Trophoblast cell (in vitro differentiated cells and primary cell): ENCODE data around the gene SUMF2.

Experiments
- DNase-seq, 2 donors: peaks; one replicate each; pipeline ENCODE4 v3.0.0-alpha.2; 2016
- H2AFZ ChIP-seq: 2 replicates; pipeline ENCODE4 v1.6.1; 2013; ENCODE audit warnings: low read length, moderate library complexity, mild to moderate bottlenecking; ENCODE audit not compliant: insufficient read depth, poor library complexity
- H2AK5ac ChIP-seq: 2 replicates; pipeline ENCODE4 v1.6.1; 2013; ENCODE audit warnings: mild to moderate bottlenecking, low read length
- H2BK120ac ChIP-seq: 2 replicates; pipeline ENCODE4 v1.6.1; 2013; ENCODE audit warnings: low read length, mild to moderate bottlenecking, moderate library complexity; ENCODE audit not compliant: insufficient read depth, poor library complexity
- H2BK12ac ChIP-seq: 2 replicates; pipeline ENCODE4 v1.6.1; 2013; ENCODE audit warnings: mild to moderate bottlenecking, low read length, moderate library complexity
- H2BK5ac ChIP-seq: 2 replicates; pipeline ENCODE4 v1.6.1; 2013; ENCODE audit warnings: low read length, low read depth, moderate library complexity, mild to moderate bottlenecking; ENCODE audit not compliant: poor library complexity
- H3K14ac ChIP-seq: 2 replicates; pipeline ENCODE4 v1.6.1; 2013; ENCODE audit warnings: mild to moderate bottlenecking, low read length
- H3K18ac ChIP-seq: 2 replicates; pipeline ENCODE4 v1.6.1; 2013; ENCODE audit warnings: mild to moderate bottlenecking, low read length
- H3K23ac ChIP-seq: 2 replicates; pipeline ENCODE4 v1.6.1; 2013; ENCODE audit warnings: low read length
- H3K27ac ChIP-seq: 2 replicates; pipeline ENCODE4 v1.5.1; 2013; ENCODE audit warnings: low read depth, mild to moderate bottlenecking, inconsistent platforms, low read length, moderate library complexity
- H3K27me3 ChIP-seq: 2 replicates; pipeline ENCODE4 v1.6.1; 2013; ENCODE audit warnings: inconsistent platforms, mild to moderate bottlenecking, low read length, moderate library complexity; ENCODE audit not compliant: insufficient read depth
- H3K36me3 ChIP-seq, 2 experiments: 1 replicate in 1 of 2; 2 replicates in 1 of 2; pipeline ENCODE4 v1.6.1; 2013; ENCODE audit warnings: low read length in 2 of 2, mild to moderate bottlenecking in 2 of 2, moderate library complexity in 1 of 2; ENCODE audit not compliant: insufficient read depth in 2 of 2, control insufficient read depth in 1 of 2
- H3K4ac ChIP-seq: 2 replicates; pipeline ENCODE4 v1.6.1; 2013; ENCODE audit warnings: low read depth, mild to moderate bottlenecking, low read length, moderate library complexity
- H3K4me1 ChIP-seq, 2 experiments: 1 replicate in 1 of 2; 2 replicates in 1 of 2; pipeline ENCODE4 v1.6.1; 2013; ENCODE audit warnings: low read length in 2 of 2, mild to moderate bottlenecking in 2 of 2, moderate library complexity in 1 of 2; ENCODE audit not compliant: insufficient read depth in 2 of 2, control insufficient read depth in 1 of 2
- H3K4me2 ChIP-seq: 2 replicates; pipeline ENCODE4 v1.6.1; 2013; ENCODE audit warnings: inconsistent platforms, mild to moderate bottlenecking, low read length, moderate library complexity
- H3K4me3 ChIP-seq: 2 replicates; pipeline ENCODE4 v1.5.1; 2013; ENCODE audit warnings: mild to moderate bottlenecking, low read depth, low read length, inconsistent platforms
- H3K79me1 ChIP-seq: one replicate; pipeline ENCODE4 v1.6.1; 2013; ENCODE audit warnings: low read length
- H3K79me2 ChIP-seq: 2 replicates; pipeline ENCODE4 v1.6.1; 2013; ENCODE audit warnings: low read length, mild to moderate bottlenecking; ENCODE audit not compliant: control insufficient read depth, insufficient read depth, poor library complexity
- H3K9ac ChIP-seq: 2 replicates; pipeline ENCODE4 v1.6.1; 2013; ENCODE audit warnings: mild to moderate bottlenecking, low read length
- H3K9me3 ChIP-seq: 2 replicates; pipeline ENCODE4 v1.6.1; 2013; ENCODE audit warnings: low read depth, mild to moderate bottlenecking, control low read depth, inconsistent platforms, low read length; ENCODE audit not compliant: insufficient read depth
- H4K12ac ChIP-seq: 2 replicates; pipeline ENCODE4 v1.6.1; 2013; ENCODE audit warnings: low read depth, mild to moderate bottlenecking, low read length, moderate library complexity
- H4K8ac ChIP-seq: 2 replicates; pipeline ENCODE4 v1.6.1; 2013; ENCODE audit warnings: low read depth, mild to moderate bottlenecking, low read length, moderate library complexity
- H4K91ac ChIP-seq: one replicate; pipeline ENCODE4 v1.6.1; 2013; ENCODE audit warnings: low read depth, mild to moderate bottlenecking, low read length, moderate library complexity
- WGBS: extraction: QIAGEN DNeasy Blood & Tissue Kit; methylation state at CpG from one replicate; pipeline ENCODE4 v1.1.7; 2013; ENCODE audit warnings: missing lambda C conversion rate; ENCODE audit not compliant: insufficient read length, insufficient coverage; ENCODE audit errors: extremely low coverage; 5-methylcytosine and 5-hydroxymethylcytosine counted together

The SUMF2 gene

DNA sequence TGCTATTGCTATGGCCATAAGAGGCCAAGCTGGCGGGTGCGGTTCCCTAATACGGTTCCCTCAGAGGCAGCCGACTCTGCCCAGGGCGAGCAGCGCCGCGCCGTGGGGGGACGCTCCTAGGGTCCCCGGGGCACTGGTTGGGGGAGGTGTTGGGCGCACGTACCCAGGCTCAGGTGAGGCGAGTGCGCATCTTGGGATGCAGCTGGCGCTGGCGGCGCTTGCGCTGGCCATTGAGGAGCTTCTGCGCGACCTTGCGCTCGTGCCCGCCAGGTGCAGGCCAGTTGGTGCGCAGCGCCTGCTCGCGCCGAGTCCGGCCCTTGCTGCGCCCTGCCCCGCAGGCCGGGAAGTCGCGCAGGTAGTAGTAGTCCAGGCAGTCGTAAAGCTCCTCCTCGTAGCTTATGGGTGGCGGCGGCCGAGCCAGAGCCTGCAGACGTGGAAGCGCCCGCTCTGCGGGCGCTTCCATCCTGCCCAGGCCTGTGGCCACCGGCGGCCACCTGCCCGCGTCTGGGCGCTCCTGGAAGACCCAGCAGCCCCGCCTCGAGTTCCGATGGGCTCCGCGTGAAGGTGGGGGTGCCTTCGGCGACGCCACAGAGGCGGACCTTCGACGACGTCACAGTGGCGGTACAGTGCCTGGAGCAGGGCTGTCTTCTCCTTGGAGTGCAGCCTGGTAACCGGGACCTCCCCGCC lies 51.9 kb downstream of the SUMF2 start, which contains the start of gene NUPR2:
Gene NUPR2 (minus strand): TSS at position 566 of the 687 bp plus-strand sequence. CDS start 103 bp downstream, at position 463.
- H3K9me3 ChIP-seq, result peaks cover 16% of the 10 kb centered on the region
- H3K4me2 ChIP-seq, result no peak within 1 kb of the TSS
- H4K91ac ChIP-seq, result no peak within 1 kb of the TSS
- H3K79me2 ChIP-seq, result no peaks in the 10 kb centered on the region
- no peak within 1 kb of the TSS for H2AFZ ChIP-seq
- H2BK120ac ChIP-seq, result no peak within 1 kb of the TSS
- no peaks in the 10 kb centered on the region for H3K36me3 ChIP-seq
- no peak within 1 kb of the TSS for H2BK5ac ChIP-seq
- H2AK5ac ChIP-seq, result no peak within 1 kb of the TSS
- no peak within 1 kb of the TSS for H4K8ac ChIP-seq
- no peaks in the 10 kb centered on the region for H3K79me1 ChIP-seq
- H3K9ac ChIP-seq, result no peak within 1 kb of the TSS
- no peak within 1 kb of the TSS for H3K4me3 ChIP-seq
- H3K18ac ChIP-seq, result no peak within 1 kb of the TSS
- H3K23ac ChIP-seq, result no peak within 1 kb of the TSS
- H3K14ac ChIP-seq, result no peak within 1 kb of the TSS
- no peak within 1 kb of the TSS for H3K27ac ChIP-seq
- H2BK12ac ChIP-seq, result no peak within 1 kb of the TSS
- H3K27me3 ChIP-seq, result no peaks in the 10 kb centered on the region
- no peak within 1 kb of the TSS for H4K12ac ChIP-seq
- H3K4ac ChIP-seq, result no peak within 1 kb of the TSS
- peak; percentile 33 to 73 for DNase-seq
- no CpG with 5 or more reads among the region's 65 CpGs for WGBS
- no peaks in the 10 kb centered on the region for H3K4me1 ChIP-seq

DNA sequence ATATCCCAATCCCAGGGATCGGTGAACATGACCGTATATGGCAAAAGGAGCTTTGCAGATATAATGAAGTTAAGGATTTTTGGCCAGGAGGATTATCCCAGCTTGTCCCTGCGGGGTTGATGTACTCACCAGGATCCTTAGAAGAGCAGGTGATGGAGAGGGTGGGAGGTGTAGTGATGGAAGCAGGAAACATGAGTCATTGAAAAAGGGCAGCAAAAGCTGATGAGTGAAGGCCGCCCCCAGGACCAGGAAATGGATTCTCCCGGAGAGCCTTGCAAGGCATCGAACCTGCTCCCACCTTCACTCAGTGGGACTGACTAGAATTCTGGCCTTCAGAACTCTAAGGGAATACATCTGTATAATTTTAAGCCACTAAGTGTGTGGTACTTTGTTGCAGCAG lies 57.4 kb downstream of the SUMF2 start:
- Histone ChIP-seq H2BK5ac (no peak overlapping the region), H2AFZ (no peak overlapping the region), H2BK12ac (no peak overlapping the region), H3K4me1 (no peaks in the 10 kb centered on the region), H4K12ac (no peak overlapping the region), H2BK120ac (no peak overlapping the region), H3K36me3 (no peaks in the 10 kb centered on the region), H3K18ac (no peak overlapping the region), H3K27me3 (no peaks in the 10 kb centered on the region), H3K4ac (no peak overlapping the region), H3K4me3 (no peak overlapping the region), H4K91ac (no peak overlapping the region), H3K9me3 (peaks cover 38% of the 10 kb centered on the region), H3K23ac (no peak overlapping the region), H3K27ac (no peak overlapping the region), H3K79me2 (no peaks in the 10 kb centered on the region), H3K79me1 (no peaks in the 10 kb centered on the region), H4K8ac (no peak overlapping the region), H3K4me2 (no peak overlapping the region), H3K9ac (no peak overlapping the region), H2AK5ac (no peak overlapping the region), H3K14ac (no peak overlapping the region)
- DNase-seq, result no peak
- no CpG with 5 or more reads among the region's 6 CpGs for WGBS

DNA sequence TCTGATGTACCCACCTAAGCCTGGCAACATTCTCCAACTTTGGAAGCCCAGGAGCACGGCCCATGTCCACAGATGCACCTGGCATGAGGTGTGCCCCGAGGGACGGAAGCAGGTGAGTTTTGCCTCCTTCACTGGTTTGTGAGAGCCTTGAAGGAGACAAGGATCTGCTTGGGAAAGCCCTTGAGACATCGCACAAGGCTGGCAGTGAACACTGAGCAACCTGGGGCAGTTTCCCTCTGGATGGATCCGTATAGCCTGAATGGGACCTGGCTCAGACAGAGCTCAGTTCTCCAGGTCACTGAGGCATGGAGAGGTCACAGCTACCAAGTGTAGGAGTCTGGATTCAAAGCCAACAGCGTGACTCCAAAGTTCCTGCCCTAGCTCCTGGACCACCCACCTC lies 60.9 kb downstream of the SUMF2 start:
- Histone ChIP-seq H3K9ac (peak overlapping the region; percentile 46), H3K4me2 (no peak overlapping the region), H3K4ac (no peak overlapping the region), H3K4me3 (no peak overlapping the region), H3K4me1 (no peaks in the 10 kb centered on the region), H2AFZ (no peak overlapping the region), H2BK5ac (no peak overlapping the region), H3K23ac (no peak overlapping the region), H2BK12ac (no peak overlapping the region), H3K36me3 (no peaks in the 10 kb centered on the region), H4K91ac (no peak overlapping the region), H3K9me3 (peaks cover 31% of the 10 kb centered on the region), H2AK5ac (no peak overlapping the region), H3K27me3 (no peaks in the 10 kb centered on the region), H3K18ac (no peak overlapping the region), H3K79me1 (no peaks in the 10 kb centered on the region), H2BK120ac (no peak overlapping the region), H4K12ac (no peak overlapping the region), H3K27ac (no peak overlapping the region), H3K14ac (no peak overlapping the region), H4K8ac (no peak overlapping the region), H3K79me2 (no peaks in the 10 kb centered on the region)
- WGBS, result no CpG with 5 or more reads among the region's 6 CpGs
- DNase-seq, result no peak

DNA sequence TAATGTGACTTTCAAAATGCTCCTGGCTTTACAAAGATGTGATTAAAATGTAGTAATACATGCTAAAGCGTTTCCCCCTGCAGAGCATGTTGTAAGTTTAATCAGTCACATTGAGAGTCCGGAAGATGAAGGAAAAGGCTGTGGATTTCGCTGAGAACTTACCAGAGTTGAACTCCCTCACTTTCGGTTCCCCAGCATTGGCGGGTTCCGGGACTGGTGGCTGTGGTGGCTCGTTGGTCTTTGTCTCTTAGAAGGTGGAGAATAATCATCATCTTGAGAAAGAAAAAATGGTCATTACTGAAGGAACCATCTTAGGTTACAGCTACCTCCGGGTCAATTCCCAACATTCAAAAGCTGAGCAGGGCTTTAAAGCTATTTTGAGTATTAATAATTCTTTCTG lies 61.7 kb downstream of the SUMF2 start:
- Histone ChIP-seq H3K4me1 (no peaks in the 10 kb centered on the region), H3K14ac (no peak overlapping the region), H3K36me3 (no peaks in the 10 kb centered on the region), H4K91ac (no peak overlapping the region), H3K79me1 (no peaks in the 10 kb centered on the region), H3K18ac (no peak overlapping the region), H3K4ac (no peak overlapping the region), H3K9ac (no peak overlapping the region), H3K79me2 (no peaks in the 10 kb centered on the region), H2BK120ac (no peak overlapping the region), H3K27me3 (no peaks in the 10 kb centered on the region), H2BK12ac (no peak overlapping the region), H3K4me2 (no peak overlapping the region), H2AFZ (no peak overlapping the region), H4K8ac (no peak overlapping the region), H3K9me3 (peaks cover 33% of the 10 kb centered on the region), H4K12ac (no peak overlapping the region), H2BK5ac (no peak overlapping the region), H3K27ac (no peak overlapping the region), H3K23ac (no peak overlapping the region), H3K4me3 (no peak overlapping the region), H2AK5ac (no peak overlapping the region)
- WGBS, result no CpG with 5 or more reads among the region's 8 CpGs
- peak in 1 of 2 donors; percentile 29 for DNase-seq
